Measurements from ENCODE around the gene NAPSA.
"Not testable (repeated sequence)": the region's sequence is repeated elsewhere in the genome, so short reads cannot be mapped to it uniquely, and the experiment has no call there.

NAPSA gene

DNA sequence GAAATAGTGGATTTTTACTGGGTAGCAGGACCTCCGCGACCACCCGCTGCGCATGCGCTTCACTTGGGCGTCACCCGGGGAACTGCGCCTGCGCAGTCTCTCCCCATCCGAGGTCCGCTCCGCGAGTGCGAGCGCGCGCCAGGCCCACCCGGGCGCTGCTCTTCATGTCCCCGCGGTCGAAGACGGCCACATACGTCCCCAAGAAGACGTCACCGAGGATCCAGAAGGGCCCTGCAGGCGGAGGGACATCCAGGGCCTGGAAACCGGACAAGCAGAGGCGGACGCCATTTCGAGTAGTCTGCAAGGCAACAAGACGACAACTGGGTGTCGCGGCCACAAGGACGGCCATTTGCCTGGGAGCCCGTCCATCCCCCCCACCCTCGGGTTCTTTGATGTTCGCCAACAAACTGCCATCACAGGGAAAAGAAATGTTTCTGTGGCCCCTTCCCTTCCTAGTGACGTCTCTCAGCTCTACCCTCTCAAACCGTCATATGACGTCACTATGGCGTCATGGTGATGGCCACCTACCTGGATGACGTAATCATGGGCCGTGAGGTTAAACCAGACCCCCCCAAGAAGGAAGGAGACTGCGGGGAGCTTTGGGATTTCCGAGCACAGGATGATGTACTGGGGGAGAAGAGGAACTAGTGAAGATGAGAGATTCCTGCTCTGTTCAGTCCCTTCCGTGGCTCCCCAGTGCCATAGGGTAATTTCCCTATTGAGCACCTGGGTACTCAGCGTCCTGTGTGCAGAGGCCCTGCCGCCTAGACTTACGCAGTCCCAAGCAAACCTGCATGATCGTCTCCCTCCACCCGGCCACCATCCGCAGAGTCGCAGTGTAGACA is 6.7 kb downstream of the NAPSA start:
- DNase-seq, result peak; percentile 40

DNA sequence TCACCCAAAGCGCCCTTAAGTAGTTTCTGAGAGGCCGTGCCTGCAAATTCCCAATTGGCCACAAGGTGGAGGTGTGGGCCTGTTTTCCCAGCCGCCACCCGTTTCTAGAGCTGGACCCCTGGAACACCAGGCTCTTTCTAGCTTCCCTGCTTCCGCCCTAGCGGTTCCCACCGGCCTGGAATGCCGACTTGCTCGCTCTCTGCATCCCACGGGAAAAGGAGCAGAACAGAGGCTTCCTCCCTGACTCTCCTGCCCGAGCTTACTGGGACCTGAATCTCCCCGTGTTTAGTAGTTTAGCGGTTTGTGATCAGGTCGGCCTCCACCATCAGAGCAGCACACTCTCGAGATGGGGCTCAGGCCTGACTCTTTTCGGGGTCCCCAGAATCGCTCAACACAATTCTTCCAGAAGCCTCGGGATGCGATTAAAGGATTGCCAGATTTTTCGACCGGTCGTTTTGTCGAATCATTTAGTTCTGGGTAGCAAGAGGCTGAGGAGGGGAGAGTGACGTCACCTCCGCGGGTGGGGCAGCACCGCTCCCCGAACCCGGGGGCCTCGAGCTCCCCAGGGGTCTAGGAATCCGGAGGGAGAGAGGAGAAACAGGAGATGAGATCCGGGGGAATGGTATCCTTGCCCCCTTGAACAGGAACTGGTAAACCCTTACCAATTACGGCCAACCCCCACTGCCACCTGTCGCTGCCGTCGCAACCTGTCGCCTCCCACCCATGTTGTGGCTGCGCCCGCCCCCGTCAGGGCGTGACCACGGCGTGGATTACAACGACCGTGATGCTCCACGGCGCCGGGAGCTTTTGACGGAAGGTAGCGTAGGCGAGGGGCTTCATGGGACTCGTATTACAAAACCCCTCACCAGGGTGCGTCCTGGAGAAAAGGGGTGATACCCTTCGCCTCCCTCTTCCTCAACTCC is 8.0 kb downstream of the NAPSA start:
- DNase-seq, result peak; percentile 56

DNA sequence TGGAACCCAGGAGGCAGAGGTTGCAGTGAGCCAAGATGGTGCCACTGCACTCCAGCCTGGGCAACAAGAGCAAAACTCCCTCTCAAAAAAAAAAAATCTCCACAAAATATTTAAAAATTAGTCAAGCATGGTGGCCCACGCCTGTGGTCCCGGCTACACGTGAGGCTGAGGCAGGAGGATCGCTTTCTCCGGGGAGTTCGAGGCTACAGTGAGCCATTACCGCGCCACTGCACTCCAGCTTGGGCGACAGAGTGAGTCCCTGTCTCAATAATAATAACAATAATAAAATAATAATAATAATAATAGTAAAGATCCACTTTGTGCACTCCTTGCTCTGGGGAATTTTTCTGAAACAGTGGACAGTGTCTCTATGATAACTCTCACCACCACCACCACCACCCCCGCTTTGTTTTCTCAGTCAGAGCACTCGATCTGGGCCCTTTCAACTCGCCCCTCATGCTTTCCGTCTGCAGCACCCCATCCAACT is 8.7 kb downstream of the NAPSA start:
- no peak for DNase-seq

DNA sequence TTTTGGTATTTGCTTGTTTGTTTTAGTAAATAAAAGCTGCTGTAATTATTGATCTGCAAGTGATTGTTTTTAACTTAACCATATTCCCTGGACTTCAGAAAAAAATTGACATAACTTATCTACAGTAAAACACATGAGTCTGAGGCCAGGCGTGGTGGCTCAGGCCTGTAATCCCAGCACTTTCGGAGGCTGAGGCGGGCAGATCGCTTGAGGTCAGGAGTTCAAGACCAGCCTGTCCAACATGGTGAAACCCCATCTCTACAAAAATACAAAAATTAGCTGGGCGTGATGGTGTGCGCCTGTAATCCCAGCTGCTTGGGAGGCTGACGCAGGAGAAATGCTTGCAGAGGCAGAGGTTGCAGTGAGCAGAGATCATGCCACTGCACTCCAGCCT is 12.0 kb downstream of the NAPSA start:
- DNase-seq, result not testable (repeated sequence)

DNA sequence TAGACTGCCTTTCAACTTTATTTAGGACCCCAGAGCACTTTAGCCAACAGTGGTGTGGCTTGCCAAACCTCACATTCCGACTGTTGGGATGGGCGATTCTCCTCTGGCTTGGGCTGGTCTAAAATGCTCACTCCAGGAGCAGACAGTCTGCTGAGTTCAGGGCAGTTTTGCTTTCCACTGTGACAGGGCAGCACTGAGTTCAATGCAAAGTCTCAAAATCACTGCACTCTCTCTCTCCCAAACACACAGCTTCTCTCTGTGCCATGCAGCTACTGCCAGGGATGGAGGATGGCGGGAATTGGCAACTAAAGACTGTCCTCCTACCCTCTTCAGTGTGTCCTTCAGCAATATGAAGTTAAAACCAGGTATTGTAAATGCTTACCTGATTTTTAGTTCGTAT is 13.2 kb downstream of the NAPSA start:
- DNase-seq, result no peak

DNA sequence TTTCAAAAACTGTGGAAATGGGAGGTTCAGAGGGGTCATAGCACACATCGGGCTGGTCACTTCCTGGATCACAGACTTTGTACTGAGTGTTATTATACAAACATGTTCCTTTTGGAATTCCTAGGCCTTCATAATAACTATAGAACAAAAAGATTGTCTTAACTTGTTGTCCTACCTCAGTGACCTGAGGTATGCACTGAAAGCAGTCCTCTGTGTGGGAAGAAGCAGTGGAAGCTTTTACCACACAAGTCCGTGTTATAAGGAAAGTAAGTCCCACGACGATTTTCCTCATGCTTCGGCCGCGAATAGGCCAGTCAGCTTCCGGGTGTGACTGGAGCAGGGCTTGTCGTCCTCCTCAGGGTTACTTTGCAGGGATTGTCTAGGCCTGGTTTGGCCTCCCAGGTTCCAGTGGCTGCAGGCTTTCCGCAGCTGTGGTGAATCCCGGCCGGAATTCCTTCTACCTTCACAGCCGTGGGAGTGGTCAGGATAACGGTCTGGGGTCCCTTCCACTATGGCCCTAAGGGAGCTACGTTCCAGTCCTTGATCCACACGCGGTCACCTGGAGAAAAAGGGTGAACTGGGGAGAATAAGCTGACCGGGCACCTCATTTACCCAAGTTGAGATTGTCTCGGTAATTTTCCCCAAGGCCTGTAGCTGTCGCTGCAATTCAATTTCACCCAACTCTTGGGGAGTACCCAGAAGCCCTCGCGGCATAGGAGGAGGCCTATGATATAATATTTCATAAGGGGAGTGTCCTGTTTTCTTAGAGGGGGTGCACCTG is 16.0 kb downstream of the NAPSA start:
- DNase-seq, result no peak

DNA sequence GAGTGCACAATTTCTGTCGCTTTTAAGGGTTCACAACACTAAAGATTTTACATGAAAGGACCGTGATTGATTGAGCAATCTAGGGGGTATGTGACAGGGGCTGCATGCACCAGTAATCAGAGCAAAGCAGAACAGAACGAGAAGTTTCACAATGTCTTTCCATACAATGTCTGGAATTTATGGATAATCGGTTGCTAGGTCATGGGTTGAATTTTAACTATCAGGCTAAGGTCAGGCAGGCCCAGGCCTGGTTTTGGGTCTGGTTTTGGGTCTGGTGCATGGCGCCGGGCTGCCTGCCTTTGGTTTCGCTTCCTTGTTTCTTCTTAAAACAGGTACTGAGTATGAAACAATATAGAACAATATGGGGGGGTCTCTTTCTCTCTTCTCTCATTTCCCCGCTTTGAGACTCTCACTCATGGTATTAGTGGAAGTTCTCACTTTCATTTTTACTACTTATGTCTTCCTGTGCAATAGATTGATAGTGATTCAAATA is 18.3 kb downstream of the NAPSA start:
- not testable (repeated sequence) for DNase-seq

DNA sequence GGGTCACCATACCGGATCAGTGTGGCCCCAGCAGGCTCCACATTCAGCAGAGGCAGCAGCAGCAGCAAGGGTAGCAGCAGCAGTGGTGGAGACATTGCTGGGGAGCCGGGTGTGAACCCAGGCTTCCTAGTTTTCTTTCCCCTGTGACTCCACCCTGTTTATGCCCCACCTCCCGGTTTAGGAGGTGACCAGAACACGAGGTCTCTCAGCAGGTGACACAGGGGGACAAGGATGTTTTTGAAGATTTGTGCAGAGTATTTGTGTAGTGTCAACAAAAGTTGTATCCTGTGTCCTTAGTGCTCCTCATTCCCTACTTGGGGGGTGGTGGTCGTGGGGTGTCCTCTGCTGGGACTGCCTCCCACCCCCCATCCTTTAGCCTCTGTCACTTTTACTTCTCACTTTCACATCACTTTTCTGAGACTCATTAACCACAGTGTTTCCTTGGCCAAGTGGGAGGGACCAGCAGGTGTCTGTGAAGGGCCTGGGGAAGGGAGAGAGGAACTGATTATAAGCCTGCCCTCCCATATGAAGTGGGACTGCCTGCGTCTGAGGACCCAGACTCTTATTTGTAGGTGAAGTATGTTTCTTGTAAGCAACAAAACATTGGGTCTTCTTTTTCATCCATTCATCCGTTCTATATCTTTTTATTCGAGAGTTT is 20.6 kb downstream of the NAPSA start:
- no peak for DNase-seq

DNA sequence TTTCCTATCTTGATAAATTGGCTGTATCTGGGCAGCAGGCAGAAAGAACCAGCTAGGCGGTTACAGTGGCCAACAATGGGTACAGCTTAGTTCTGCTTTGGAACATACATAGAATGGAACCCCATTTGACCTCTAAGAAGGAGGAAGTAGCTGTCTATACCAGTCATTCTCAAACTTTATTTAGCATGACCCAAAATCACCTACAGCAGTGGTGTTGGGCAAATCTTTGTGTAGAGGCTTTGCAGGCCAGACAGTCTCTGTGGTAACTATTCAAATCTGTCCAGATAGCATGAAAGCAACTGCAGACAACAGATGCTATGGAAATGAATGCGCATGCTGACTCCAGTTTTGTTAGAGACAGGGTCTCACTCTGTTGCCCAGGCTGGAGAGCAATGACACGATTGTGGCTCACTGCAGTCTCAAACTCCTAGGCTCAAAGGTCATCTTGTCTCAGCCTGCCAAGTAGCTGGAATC is 24.3 kb downstream of the NAPSA start:
- no peak for DNase-seq

DNA sequence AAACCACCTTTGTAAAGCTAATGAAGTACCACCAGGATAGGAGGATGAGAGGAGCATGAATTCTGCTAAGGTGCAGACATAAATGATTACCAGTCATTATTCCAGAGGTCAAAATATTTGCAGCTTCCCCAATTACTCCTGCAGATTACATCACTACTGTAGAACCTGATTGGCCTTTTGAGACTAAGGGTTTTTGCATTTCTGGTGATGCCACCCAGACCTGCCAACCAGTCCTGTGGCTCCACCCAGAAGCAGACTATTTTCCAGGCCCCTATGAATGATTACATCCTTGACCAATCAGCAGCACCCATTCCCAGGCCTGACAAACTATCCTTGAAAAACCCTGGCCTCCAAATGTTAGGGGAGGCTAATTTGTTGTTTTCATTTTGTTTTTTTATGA is 25.1 kb downstream of the NAPSA start:
- no peak for DNase-seq

DNA sequence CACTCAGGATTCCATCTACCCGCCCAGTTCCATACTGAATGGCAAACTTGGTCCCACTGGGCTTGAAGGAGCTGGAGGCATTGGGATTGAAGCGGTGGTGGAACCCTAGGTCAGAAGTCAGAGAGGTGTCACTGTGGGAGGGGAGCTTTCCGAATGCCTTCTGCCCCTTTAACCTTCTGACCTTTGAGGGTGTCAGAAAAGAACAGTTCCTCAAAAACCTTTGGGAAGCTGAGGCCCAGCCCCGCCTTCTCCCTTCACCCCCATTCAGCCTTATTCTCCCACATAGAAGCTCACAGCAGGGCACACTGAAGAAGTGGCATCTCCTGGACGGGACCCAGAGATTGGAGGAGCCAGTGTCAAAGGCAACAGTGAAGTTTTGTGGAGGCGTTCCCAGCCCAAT is 28.4 kb downstream of the NAPSA start:
- not testable (repeated sequence) for DNase-seq

DNA sequence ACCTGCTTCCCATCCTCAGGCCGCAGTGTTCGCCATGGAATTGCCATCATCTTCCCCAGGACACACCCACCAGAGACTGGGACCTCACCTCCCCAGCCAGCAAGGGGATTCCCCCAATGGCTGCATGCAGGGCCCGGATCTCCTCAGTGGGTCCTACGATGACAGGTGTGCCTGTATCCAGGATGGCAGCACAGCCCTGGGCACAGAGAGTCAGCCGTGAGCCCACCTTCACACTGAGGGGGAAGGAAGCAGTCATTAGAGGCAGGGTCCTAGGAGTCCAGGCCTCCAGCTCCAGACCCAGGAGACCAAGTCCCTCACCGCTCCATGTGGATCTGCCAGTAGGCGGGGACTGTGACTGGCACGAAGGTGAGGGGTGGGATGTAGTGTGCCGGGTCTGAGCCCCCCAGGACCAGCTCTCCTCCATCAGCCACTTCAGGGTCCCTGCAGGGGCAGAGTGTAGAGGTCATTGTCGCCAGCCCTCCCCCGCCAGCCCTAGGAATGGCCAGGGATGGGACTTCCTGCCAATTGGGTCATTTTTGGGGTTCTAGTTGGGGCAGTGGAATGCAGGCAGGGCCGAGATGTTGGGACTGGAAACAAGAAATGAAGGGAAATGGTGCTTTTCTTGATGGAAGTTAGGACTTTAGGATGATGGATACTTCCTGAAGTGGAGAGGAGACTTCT is 30.6 kb downstream of the NAPSA start:
- no peak for DNase-seq

DNA sequence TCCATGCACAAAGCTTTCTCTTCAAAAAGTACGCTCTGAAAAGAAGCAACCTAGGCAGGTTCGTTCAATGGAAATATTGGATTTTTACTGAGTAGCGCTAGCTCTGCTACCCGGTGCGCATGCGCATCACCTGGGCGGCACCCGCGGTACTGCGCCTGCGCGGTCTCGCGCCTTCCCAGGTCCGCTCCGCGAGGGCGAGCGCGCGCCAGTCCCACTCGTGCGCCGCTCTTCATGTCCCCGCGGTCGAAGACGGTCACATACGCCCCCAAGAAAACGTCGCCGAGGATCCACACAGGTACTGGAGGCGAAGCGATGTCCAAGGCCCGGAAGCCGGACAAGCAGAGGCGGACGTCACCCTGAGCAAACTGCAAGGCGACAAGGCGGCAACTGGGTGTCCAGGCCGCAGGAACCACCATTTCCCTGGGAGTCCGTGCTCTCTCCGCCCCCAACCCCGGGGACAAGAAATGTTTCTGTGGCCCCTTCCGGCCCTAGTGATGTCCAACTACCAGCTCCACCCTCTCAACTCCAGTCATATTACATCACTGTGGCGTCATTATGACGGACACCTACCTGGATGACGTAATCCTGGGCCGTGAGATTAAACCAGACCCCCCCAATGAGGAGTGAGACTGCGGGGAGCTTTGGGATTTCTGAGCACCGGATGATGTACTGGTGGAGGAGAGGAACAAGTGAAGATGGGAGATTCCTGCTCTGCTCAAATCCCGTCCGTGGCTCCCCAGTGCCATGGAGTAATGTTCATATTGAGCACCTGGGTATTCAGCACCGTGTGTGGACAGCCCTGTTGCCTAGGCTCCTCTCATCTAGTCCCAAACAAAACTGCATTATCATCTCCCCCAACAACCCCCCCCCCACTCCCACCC is 31.5 kb downstream of the NAPSA start:
- DNase-seq, result peak; percentile 84

DNA sequence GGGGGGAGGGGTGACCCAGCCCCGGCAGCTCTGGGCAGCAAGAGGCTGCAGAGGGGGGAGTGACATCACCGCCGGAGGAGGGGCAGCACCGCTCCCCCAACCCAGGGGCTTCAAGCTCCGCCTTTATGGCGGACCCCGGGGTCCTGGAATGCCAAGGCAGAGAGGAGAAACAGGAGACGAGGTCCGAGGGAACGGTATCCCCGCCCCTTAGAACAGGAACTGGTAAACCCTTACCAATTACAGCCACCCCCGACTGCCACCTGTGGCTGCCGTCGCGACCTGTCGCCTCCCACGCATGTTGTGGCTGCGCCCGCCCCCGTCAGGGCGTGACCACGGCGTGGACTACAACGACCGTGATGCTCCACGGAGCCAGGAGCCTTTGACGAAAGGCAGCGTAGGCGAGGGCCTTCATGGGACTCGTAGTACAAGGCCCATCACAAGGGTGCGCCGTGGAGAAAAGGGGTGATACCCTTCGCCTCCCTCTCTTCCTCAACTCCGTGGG is 32.2 kb downstream of the NAPSA start:
- peak; percentile 91 for DNase-seq

DNA sequence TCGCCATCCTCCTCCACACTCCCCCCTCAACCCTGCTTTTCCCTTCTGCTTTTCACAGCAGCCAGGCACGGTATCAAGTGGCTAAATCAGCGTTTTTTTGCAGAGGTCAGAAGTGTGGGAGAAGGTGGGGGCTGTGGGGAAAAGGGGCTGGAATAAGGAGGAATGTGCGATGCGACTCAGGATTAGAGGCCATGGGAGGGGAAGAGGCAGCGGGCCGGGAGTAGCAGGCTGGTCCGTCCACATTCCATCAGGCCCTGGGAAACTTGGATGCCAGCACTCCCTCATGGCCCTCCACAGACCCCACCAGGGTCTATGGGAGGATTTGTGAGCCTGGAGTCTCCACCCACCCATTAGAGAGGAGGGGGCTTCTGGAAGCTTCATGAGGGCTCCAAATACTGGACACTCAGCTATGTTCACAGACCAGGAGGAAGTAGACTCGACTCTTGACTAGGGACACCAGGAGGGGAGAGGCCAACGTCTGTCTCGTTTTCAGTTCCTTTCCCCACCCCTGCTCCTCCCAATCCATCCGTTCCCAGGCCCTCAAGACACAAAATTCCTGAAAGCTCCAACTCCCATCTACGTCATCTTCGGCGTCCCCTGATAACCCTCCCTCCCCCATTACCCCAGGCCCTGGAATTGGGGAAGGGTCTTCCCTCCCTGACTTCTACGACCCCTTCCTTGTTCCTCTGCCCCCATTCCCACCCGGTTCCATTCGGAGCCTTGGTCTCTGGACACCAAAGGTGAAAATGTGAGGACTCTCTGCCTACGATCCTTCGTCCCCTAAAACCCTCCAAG is 33.0 kb downstream of the NAPSA start:
- DNase-seq, result no peak

DNA sequence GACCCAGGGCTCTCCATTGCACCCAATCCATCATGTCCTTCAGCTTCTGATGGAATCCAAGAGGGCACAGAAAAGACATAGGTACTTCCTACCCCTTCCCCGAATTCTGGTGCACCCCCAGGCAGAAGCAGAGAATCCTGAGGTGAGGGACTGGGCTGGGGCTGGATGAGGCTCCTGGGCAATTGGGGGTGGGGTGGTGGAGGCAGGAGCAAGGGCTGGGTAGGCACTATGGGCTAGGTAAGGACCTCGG is 33.5 kb downstream of the NAPSA start:
- no peak for DNase-seq

DNA sequence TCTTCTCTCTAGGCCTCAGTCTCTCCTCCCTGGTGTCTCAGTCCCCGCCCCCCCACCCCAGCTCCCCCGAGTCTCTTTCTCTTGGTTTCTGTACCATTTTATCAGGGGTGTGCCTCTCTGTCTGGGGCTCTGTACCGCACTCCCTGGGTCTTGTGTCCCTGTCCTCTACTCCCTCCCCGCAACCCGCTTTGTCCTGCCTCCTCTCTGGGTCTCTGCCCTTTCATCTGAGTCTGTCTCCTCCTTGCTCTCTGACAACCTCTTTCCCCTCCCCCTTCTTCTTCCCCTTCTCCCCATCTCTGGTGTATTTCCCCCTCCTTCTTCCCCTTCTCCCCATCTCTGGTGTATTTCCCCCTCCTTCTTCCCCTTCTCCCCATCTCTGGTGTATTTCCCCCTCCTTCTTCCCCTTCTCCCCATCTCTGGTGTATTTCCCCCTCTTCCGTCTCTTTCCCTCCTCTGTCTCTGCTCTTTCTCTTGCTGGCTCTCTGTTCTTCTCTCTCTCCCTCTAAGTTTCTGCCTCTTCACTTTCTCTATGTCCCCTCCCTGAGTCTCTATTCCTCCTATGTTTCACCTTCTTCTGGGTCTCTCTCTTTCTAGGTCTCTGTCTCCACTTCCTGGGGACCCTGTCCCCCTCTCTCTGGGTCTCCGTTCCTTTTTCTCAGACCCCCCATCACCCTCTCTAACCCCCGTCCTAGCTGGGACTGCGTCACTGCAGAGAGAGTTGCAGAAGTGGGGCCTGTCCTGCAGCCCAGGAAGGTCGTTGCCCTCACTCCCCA is 34.0 kb downstream of the NAPSA start:
- no peak for DNase-seq

DNA sequence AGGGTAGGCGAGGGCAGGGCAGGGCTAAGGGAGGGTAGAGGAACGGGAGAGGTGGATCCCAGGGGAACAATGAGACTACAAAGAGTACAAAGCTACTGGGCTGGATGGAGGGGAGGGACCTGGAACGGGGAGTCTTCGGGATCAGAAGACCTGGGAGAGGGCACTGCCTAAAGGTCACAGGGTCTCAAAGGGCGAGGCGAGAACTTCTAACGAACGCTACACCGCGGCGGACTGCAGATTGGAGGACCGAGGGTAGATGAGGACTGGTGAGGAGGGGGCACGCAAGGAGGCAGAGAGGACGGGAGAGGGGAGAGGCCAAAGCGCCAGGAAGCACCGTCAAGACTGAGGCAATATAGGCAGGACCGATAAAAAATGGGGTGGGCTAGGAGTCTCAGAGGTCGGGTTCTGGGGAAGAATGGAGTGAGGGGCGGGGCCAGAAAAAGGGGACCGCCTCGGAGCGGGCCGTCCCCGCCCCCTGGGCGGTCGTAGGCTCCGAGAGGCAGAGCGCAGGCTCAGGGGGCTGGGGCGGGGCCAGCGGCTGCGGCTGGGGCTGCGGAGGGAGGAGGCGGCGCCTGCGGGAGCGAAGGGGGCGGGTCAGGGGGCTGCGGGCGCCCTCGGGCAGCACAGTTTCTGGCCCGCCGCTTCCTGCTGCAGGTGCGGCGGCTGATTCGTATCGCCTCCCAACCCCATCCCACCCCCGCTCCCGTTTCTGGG is 34.9 kb downstream of the NAPSA start:
- DNase-seq, result peak; percentile 88
